ENCODE data around the gene EFCAB6.

The EFCAB6 gene

DNA sequence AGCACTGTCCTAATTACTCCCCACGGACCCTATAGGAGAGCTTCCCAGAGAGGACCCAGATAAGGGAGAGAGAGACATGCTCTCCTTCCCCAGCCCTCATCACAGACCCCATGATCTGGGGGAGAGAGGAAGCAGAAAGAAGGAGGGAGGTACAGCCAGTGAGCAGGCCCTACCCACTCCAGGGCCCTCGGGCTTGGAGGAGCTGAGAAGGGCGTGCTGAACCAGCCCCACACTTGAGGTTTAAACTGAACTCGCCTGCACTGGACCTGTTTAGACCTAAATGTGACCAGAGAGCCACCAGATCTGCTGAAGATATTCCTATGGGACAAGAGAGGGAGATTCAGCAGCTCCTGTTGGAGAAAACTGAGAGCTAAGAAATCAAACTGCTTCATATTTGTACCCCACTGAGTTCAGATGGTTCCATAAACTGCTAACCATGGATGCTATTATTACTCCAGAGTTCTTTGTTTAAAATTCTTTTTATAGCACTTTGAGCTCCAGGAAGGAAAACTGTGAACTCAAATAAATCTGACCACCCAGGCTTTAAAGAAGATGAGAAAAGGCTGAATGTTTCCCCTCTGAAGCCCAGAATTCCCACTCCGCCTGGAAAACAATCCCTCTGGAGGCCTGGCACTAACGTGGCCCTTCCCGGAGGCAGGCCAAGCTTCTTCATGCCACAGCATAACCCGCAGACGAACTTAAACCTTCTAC, 67.2 kb downstream of the EFCAB6 start:
- no peak for DNase-seq (ENCODE audit: low read depth in 2 of 2)

DNA sequence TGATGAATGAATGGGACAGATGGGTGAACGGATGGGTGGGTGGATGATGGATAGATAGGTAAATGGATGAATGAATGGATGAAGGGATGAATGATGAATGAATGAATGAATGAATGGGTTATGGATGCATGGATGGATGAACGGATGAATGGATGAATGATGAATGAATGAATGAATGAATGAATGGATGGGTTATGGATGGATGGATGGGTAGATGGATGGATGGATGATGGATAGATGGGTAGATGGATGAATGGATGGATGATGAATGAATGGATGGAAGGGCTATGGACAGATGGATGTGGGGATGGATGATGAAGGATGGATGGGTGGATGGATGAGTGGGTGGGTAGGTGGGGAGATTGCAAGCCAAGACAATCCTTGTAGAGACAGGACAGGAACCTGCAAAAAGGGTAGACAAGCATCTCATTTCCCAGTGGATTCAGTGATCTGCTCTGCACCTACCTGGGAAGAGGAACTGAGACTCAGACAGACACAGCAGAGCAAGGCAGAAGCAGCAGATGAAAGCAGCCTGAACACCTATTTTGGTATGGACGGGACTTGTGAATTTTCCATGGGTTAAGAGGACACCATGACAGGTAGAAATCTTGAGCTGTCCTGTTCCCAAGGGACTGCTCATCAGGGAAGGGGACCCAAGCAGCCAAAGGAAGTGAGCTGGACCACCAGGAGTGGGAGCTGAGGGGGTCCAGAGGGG, 68.0 kb downstream of the EFCAB6 start:
- DNase-seq (ENCODE audit: low read depth in 2 of 2): no peak

DNA sequence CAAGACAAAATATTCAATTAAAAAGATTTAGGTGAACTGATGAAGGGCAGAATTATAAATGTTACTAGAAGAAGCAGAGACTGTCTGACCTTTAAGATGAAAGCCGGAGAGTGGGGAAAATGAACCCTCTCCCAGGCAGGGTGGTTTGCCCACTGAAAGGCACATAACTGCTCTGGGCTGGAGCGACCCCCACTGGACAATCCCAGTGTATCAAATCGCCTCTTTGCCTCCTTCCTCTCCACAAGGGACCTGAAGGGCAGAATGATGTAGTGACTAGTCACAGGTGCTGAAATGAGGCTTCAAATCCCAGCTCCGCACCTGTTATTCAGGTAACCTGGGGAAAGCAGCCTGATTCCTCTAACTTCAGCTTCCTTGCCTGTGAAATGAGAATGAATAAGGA, 69.0 kb downstream of the EFCAB6 start:
- no peak for DNase-seq (ENCODE audit: low read depth in 2 of 2)

DNA sequence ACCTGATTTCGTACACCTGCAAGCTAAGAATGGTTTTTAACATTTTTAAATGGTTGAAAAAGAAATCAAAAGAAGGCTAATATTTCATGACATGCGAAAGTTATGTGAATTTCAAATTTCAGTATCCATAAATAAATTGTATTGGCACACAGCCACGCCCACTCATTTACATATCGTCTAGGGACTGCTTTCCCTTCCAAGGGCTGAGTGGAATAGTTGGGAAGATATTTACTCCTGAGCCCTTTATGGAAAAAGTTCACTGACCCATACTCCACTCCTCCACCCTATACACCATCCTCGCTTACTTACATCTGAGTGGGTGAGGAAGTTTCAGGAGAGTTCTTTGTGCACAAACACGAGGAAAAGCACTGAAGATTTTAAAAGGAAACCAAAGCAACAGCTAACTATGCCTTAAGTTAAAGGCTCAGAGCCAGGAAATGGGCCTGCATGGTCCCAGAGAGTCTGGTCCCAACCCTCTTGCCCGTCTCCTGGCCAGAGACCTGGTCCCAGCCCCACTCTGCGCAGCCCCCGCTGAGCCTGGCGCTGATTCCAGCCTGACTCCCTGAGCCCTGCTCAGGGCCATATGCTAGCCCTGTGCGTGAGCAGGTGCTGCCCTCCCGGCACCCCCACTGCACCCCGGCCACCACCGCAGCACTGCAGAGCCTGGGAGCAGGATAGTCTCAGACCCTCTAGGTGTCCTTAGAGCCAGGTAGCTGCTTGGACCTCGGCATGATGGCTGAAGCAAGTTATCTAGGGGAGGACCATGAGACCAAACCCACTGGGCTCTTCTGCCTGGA, 69.8 kb downstream of the EFCAB6 start:
- no peak for DNase-seq (ENCODE audit: low read depth in 2 of 2)

DNA sequence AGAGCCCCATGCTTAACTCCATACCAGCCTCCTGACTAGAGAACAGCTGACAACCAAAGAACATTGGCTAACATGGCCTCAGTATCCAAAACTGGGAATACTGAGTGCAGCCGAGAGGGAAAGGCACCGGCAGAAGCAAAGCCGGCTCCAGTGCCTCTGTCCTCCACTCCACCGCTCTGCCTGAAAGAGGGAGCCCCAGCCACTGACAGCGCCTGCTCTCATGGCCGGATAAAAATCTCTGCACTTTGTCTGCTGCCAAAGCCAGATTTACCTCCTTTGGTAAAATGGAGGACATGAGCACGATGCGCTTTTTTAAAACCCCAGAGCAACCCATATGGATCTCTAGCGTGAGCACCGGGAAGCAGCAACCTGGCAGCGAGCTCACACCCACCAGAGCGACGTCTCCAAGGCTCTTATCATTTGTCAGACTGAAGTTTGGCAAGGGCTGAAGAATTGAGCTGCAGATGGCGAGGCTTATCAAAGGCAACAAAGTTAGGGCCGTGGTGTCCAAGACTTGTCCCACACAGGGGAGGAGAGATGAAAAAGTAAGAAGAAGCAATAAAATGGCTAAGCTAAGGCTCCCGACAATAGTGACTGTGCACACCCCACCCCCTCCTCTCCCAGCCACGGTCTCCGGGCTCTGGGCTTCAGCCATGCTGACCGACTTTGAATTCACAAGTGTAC, 71.4 kb downstream of the EFCAB6 start:
- DNase-seq (ENCODE audit: low read depth in 2 of 2): no peak

DNA sequence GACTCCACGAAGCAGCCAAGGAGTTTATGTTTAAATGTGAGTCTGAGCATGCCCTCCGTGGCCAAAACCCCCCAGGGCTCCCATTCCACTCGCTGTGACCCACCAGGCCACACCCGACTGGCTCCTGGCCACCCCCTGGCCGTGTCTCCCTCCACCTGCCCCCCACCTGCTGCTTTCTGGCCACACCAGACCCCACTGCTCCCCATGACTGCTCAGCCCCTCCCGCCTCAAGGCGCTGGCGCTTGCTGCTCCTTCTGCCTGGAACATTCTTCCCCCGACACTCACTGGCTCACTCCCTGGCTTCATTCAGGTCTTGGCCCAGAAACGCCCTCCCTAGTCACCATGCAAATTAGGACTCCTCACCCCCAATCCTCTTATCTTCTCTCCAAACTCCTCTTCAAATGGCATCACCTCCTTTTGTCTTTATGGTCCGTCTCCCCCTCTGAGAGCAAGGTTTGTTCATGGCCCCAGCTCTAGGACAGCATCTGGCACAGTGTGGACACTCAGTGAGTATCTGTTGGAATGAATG, 72.2 kb downstream of the EFCAB6 start:
- DNase-seq (ENCODE audit: low read depth in 2 of 2): no peak

DNA sequence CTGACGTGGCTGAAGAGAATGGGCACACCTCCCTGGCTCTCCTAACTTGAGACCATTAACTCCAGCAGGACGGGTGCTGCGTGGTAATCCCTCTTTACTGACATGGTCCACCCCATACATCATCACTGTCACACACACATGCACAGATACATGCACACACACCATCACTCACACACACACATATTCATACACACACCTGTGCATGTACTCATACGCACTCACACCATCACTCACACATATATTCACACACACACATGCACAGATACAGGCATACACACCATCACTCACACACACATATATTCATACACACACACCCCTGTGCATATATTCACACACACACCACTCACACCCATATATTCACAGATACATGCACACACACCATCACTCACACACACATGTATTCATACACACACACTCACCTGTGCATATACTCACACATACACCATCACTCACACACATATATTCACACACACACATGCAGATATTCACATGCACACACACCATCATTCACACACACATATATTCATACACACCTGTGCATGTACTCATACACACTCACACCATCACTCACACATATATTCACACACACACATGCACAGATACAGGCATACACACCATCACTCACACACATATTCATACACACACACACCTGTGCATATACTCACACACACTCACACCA, 74.8 kb downstream of the EFCAB6 start:
- no peak for DNase-seq (ENCODE audit: low read depth in 2 of 2)

DNA sequence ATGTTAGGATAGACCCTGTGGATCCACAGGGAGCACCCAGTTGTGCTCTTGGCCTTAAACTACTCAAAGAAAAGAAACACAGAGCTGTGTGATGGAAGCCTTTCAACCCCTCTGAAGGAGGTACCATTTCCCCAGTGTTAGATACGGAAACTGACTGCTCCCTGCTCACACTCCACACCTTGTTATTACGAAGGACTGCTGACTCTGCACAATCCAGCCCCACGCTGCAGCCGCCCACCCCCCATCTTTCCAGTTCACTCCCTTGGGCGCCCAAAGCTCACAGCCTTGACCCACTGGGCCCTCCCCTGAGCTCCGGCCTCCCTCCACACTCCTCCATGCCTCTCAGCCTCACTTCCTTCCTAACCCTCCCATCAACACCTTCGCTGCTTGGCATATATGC, 75.5 kb downstream of the EFCAB6 start:
- no peak for DNase-seq (ENCODE audit: low read depth in 2 of 2)

DNA sequence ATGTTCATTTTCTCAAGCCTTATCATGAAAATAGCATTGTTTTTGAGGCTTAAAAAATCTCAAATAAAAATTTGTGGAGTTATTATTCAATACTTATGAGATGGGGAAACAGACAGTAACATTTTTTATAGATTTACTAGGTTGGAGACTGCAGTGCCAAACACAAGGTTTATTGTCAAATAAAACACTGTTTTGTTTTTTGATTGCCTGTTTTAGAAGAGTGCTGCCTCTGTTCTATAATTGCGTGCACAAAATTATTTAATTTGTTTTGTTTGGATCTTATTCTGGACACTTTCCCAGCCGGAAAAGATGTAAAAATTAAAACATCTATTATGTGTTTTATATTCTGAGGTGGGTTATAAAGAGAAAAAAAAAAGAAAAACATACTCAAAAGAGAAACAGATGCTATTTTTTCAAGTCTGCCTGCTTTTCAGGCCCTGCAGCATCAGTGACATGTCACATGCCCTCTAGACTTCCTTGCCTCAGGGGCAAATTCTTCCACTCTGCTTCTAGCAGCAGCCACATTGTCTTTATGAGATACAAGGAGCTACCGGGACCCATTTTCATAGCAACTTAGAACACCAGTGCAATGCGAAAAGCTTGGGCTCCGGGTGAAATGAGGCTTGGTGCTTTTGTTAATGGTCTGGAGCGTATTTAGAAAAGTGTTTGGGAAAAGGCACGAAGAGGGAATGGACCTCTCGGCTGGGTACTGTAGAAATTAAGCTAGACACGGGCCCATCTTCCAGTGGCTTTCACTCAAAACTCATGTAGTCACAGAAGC, 77.5 kb downstream of the EFCAB6 start:
- no peak for DNase-seq (ENCODE audit: low read depth in 2 of 2)

DNA sequence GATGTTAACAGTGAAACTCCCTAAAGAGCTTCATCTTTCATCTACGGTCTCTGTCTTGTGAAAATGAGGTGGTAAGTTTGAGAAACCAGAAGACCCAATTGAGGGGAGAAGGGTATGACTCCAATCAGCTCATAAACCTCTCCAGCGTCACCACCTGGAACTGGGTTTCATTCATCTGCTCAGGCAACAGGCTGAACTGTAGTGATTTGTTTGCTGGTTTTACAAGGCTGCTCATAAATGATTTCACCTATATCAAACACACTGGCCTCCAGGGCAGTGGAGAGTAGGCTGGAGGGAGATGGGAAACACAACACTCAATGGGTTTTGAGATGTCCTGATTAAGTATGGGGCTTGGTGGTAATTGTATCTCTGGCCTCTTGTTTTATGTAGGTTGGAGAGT, 79.0 kb downstream of the EFCAB6 start:
- DNase-seq (ENCODE audit: low read depth in 2 of 2): no peak

DNA sequence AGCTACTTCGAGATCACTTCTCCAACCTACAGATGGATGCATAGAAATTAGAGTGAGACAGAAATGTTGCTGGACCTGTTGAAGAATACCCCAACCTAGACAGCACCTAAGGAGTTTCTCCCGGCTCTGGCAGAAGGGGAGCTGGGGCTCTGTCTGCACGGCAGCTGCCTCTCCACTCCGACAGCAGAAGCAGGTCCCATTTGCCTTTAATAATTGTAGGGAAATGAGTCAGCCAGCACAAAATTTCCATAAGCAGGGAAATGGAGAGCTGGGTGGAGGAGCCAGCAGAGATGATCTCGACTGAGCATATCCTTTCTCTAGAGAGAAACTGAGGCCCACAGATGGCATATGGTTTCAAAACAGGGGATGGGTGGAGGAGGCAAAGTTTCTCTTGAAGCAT, 80.1 kb downstream of the EFCAB6 start:
- no peak for DNase-seq (ENCODE audit: low read depth in 2 of 2)

DNA sequence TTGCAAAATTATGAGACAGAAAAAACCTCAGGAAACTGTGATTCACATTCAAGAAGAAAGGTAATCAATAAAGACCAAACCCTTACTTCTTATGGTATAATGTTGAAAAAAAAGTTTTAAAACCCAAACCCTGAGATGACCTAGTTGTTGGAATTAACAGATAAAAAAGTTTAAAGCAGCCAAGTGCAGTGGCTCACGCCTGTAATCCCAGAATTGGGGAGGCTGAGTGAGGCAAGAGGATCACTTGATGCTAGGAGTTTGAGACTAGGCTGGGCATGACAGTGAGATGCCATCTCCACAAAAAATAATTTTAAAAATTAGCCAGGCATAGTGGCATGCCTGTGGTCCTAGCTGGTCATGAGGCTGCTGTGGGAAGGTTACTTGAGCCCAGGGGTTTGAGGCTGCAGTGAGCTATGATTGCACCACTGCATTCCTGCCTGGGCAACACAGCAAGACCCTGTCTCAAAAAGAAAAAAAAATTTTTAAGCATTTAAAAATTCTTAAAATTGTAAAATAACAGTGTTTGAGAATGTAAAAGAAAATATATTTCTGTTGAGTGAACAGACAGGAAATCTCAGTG, 85.1 kb downstream of the EFCAB6 start:
- DNase-seq (ENCODE audit: low read depth in 2 of 2): no peak

DNA sequence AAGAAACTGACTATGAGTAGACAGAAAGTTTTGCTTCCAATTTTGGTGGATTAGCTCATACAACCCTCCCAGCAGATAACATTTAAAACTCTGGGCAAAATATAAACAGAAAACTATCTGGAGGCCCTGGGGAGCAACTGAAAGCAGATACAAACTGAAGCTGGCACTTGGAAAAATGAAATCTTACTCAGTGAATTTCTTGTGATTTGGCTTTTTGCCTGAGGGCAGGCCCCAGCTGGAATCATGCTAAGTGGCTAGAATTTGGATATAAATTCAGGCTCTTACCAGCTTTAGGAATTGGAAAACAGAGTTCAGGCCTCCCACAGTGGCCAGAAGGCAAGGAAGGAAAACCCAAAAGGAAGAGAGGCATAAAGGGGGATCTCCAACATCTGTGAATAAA, 85.8 kb downstream of the EFCAB6 start:
- no peak for DNase-seq (ENCODE audit: low read depth in 2 of 2)

DNA sequence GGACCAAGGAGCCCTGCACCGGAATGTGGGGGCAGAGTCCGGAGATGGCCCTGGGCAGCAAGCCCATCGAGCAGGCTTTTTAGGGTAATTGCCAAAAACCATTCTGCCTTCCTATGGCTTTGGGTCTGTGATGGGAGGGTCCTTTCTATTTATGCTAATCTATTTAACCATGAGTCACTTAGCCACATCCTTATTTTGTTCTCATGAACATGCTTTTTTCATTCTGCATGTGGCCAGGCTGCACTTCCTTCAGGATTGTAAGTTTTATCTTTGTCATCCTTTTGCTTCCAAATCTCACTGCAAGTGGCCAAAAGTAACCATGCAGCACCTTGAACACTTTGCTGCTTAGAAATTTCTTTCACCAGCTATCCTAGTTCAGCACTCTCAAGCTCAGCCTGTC, 88.3 kb downstream of the EFCAB6 start:
- DNase-seq (ENCODE audit: low read depth in 2 of 2): no peak

DNA sequence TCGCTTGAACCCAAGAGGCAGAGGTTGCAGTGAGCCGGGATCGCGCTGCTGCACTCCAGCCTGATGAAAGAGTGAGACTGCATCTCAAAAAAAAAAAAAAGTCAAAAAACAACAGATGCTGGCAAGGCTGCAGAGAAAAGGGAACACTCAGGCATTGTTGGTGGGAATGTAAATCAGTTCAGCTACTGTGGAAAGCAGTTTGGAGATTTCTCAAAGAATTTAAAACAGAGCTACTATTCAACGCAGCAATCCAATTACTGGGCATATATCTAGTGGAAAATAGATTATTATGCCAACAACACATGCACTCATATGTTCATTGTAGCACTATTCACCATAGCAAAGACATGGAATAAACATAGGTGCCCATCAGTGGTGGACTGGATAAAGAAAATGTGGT, 89.7 kb downstream of the EFCAB6 start:
- DNase-seq (ENCODE audit: low read depth in 2 of 2): no peak

DNA sequence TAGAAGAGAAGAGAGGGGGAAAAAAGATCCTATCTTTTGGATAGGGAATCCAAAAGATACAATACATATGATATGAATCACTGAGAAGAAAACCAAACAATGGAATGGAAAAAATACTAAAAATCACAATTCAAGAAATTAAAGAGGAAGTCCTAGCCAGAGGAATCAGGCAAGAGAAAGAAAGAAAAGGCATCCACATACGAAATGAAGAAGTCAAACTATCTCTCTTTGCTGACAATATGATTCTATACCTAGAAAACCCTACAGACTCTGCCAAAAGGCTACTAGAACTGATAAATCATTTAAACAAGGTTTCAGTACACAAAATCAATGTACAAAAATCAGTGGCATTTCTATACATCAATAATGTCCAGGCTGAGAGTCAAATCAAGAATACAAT, 91.4 kb downstream of the EFCAB6 start:
- no peak for DNase-seq (ENCODE audit: low read depth in 2 of 2)

DNA sequence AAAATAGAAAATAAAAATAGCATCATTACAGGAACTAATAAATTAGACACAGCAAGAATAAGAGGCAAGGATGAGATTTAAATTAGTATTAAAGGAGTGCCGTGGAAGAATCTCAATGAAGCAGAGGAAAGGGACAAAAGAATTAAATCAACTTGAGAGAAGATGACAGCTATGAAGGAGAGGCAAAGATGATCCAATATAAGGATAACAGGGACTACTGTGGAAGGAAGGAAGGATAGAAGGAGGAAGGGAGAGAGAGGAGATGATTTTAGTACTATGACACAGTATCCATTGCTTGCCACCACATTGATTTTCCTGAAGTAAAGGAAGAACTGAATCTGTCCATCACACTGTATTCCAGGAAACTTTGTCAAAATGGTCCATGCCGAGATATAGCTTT, 98.0 kb downstream of the EFCAB6 start:
- DNase-seq (ENCODE audit: low read depth in 2 of 2): no peak

DNA sequence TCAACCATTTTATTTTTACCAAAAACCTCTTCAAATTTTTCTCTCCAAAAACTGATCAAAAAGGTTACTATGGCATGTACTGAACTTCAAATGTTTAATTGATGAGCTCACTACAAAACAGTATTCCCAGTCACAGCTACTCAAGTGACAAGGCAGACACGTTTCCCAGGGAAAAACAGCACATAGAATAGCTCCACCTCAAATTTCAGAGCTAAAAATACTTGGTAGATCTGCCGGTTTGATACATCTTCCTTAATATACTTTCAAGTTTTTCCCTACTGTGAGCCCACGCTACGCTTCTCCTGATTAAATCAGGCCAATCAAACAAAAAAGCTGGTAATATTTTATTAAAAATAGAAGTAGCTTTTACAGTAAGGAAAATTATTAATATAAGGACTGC, 100.4 kb downstream of the EFCAB6 start:
- no peak for DNase-seq (ENCODE audit: low read depth in 2 of 2)

DNA sequence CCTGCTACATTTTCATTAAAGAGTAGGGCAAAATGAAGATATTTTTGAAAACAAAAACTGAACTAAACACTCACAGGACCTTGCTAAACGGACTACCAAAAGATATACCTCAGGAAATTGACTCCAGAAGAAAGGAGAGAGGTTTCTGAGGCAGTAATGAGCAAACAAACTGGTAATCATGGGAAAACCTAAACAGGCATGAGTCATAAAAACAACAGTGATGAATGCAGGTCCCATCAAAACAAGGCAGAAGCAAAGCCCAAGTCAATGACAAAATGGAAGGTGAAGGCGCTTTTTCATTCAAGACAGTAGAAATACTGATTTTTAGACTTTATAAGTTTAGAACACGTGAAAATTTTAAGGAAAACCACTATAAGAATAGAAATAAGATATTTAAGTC, 104.5 kb downstream of the EFCAB6 start:
- no peak for DNase-seq (ENCODE audit: low read depth in 2 of 2)

DNA sequence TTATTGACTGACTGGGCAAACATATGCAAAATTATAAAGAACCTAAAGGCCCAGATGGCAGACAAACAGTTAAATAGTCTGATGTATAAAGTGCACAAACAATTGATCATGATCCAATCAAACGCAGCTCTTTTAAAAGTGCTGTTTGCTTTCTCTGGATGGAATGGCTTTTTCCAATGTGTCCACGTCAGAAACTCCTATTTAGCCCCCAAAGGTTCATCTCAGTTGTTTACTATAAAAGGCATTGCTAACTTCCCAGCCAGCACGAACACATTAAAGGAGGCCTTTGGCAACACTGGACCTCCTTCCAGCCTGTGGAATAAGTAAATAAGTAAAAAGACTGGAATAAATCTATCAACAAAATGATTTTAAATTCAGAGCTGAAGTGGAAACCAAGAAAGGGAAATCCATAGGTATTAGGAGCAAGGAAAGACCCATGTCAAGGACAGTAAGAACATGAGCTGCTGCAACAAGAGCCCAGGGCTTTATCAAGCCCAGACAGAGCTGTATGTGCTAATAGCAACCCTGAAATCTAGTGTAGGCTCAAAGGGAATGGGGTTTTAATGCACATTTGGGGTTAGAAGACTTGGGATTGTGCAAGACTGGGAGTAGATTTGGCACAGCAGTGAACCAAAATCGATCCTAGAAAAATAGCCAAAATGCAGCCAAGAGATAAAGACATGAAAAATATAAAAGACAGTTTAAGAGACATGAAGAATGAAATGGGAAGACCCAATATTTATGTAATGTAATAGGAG, 105.4 kb downstream of the EFCAB6 start:
- no peak for DNase-seq (ENCODE audit: low read depth in 2 of 2)

All from activated CD4-positive, alpha-beta T cell treated with anti-CD3 and anti-CD28 coated beads for 24 hours (primary cell).